ENCODE data around the gene IL12RB2.

IL12RB2 gene

GRCh38 chr1:67322442-67322841, 14.8 kb downstream of the IL12RB2 start:
- no peak for DNase-seq (ENCODE audit: low read depth)
- no peak overlapping the region for H3K4me3 ChIP-seq (ENCODE audit: low read depth, low read length)
- no peak for TF ChIP-seq CTCF (IDR thresholded peaks at IDR 0.05; ENCODE audit: control insufficient read depth, extremely low read depth, insufficient read depth)

GRCh38 chr1:67323087-67323486, 15.4 kb downstream of the IL12RB2 start:
- DNase-seq (ENCODE audit: low read depth) = no peak
- no peak overlapping the region for H3K4me3 ChIP-seq (ENCODE audit: low read depth, low read length)
- no peak for TF ChIP-seq CTCF (IDR thresholded peaks at IDR 0.05; ENCODE audit: control insufficient read depth, extremely low read depth, insufficient read depth)

GRCh38 chr1:67324068-67324467, 16.4 kb downstream of the IL12RB2 start:
- H3K4me3 ChIP-seq (ENCODE audit: low read depth, low read length) = no peak overlapping the region
- no peak for TF ChIP-seq CTCF (IDR thresholded peaks at IDR 0.05; ENCODE audit: control insufficient read depth, extremely low read depth, insufficient read depth)
- no peak for DNase-seq (ENCODE audit: low read depth)

GRCh38 chr1:67327864-67328466, 20.3 kb downstream of the IL12RB2 start:
- no peak for DNase-seq (ENCODE audit: low read depth)
- TF ChIP-seq CTCF (IDR thresholded peaks at IDR 0.05; ENCODE audit: control insufficient read depth, extremely low read depth, insufficient read depth) = no peak
- no peak overlapping the region for H3K4me3 ChIP-seq (ENCODE audit: low read depth, low read length)

- no peak for TF ChIP-seq CTCF (IDR thresholded peaks at IDR 0.05; ENCODE audit: control insufficient read depth, extremely low read depth, insufficient read depth)
- no peak for DNase-seq (ENCODE audit: low read depth)
- no peak overlapping the region for H3K4me3 ChIP-seq (ENCODE audit: low read depth, low read length)
Observed at GRCh38 chr1:67332653-67333529, 25.2 kb downstream of the IL12RB2 start.

- no peak overlapping the region for H3K4me3 ChIP-seq (ENCODE audit: low read depth, low read length)
- no peak for TF ChIP-seq CTCF (IDR thresholded peaks at IDR 0.05; ENCODE audit: control insufficient read depth, extremely low read depth, insufficient read depth)
- no peak for DNase-seq (ENCODE audit: low read depth)
Observed at GRCh38 chr1:67333603-67334002, 25.9 kb downstream of the IL12RB2 start.

All from LNCaP clone FGC (cell line).